Activated T-helper 1 cell treated with anti-CD3 and anti-CD28 coated beads, Interleukin-2, amount 50 U/mL, for 16 hours (primary cell): ENCODE results near the gene MBNL1.

Source experiments
- DNase-seq, 2 donors: peaks; one replicate each; pipeline ENCODE4 v3.0.0-alpha.2; 2020; ENCODE audit warnings: low read depth in 1 of 2, low spot score in 1 of 2

MBNL1 gene

DNA sequence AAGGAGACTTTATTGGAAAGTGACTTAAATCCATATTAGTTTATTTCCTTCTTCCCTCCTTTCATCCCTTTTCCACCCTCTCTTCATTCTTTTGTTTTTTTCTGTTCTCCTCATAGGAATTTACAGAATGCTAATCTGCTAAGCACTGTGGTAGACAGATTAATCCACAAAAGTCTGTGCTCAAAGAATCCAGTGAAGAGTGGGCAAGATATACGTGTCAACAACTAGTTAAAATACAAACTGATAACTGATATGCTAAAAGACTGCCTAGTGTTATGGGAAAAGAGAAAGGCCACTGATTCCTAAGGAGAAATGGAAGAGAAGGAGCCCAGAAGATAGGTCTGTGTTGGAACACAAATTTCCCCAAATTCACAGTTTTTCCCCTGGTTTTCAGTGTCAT, 202.2 kb downstream of the MBNL1 start:
- no peak for DNase-seq

GRCh38 chr3:152471814-152472671, 203.3 kb downstream of the MBNL1 start:
- DNase-seq, result peak; percentile 26 to 29

DNA sequence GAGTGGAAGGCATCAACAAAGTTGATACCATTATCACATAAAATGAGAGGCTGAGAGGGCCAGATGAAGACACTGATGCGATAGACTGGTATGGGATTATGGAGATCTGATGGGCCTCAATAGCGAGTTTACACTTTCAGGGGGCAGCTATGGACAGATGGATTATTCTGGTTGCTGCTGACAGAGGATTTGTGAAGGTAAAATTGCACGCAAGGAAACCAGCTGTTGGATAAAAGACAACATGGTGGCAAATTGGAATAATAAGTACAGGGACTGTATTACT, 203.9 kb downstream of the MBNL1 start:
- no peak for DNase-seq

GRCh38 chr3:152474585-152474984, 205.9 kb downstream of the MBNL1 start:
- DNase-seq, result no peak

DNA sequence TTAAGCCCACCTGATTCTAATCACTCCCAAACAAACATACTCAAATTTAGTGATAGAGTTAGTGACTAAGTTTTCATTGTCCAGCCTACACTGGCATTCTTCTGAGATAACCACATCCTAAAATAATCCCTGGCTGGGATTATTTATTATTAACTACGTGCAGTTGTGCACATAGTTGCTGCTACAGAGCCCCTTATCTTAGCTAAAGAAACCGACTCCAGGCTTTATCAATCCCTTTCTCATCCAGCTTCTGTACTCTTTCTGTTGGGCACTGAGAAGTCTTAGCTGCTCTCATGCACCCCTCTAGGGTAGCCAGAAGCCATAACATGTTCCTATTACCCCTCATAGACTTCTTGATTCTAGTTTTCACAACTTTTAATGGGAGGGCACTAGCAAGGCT, 208.7 kb downstream of the MBNL1 start:
- DNase-seq, result no peak

DNA sequence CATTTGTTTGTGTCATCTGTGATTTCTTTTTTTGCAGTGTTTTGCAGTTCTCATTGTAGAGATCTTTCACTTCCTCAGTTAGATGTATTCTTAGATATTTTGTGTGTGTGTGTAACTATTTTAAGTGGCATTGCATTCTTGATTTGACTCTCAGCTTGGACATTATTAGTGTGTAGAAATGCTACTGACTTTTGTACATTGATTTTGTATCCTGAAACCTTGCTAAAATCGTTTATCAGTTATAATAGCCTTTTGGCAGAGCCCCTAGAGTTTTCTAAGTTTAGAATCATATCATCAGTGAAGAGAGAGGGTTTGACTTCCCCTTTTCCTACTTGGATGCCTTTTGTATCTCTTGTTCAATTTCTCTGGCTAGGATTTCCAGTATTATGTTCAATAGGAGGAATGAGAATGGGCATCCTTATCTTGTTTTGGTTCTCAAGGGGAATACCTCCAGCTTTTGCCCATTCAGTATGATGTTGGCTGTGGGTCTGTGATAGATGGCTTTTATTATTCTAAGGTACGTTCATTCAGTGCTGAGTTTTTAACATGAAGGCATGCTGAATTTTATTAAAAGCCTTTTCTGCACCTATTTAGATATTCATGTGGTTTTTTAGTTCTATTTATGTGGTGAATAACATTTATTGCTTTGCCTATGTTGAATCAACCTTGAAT, 211.7 kb downstream of the MBNL1 start:
- DNase-seq, result no peak

- no peak for DNase-seq
These were observed 217.6 kb downstream of the MBNL1 start for GRCh38 chr3:152486364-152486763.

GRCh38 chr3:152488449-152488848, 219.7 kb downstream of the MBNL1 start:
- DNase-seq, result no peak

DNA sequence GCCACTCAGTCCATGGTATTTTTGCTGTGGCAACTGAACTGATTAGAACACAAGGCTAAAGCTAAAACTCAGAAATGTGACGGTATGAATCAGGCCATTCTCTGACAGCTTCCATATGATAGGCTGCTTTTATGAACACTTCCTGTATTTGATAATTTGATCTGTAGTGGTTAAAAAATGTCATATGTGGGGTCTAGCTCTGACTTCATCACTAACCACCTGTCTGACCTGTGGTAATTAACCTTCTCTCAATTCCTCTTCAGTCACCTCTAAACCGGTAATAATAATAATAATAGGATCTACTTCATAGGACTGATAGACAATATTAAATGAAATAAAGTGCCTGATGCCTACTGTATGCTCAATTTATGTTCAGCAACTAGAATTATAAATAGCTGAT, 223.2 kb downstream of the MBNL1 start:
- DNase-seq, result no peak

- DNase-seq, result no peak
These were observed 227.6 kb downstream of the MBNL1 start for GRCh38 chr3:152496286-152496685.

- DNase-seq, result no peak
These were observed 228.0 kb downstream of the MBNL1 start for GRCh38 chr3:152496716-152497115.

DNA sequence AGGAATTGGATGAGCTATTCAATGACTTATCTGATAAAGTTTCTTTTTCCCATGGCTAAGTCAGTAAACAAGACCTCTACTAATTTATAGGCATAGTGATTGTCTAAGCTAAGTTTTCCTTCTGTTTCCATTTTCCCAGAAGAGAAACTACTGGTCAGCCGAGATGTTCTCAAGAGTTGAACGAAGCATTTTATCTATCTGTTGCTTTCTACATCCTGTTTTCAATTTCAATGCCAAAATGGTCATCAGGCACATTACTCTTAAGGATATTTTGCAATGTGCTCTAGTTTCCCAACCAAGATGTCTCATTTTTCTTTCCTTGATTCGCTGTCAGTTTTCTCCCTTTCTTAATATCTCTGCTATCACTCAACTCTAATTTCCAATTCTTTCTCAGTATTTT, 228.7 kb downstream of the MBNL1 start:
- DNase-seq, result no peak

DNA sequence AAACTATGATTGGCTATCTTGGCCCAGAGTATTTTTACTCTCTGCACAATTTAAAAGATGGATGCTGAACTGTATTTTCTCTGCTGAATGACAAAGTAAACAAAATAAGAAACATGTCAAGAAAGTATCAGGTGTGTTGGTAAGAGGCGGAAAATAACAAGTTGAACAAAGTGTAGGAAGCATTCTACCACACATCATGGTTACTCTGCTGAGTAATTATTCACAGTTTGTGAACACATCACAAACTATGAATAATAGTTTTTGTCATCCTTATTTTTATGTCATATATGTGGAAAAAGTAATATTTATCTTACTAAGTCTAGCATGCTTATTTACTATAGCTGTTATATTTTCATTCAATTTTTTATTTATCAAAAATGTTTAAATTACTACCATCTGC, 229.2 kb downstream of the MBNL1 start:
- no peak for DNase-seq

GRCh38 chr3:152499791-152500385, 231.2 kb downstream of the MBNL1 start:
- DNase-seq, result no peak

- DNase-seq, result no peak
These were observed 237.2 kb downstream of the MBNL1 start for GRCh38 chr3:152505926-152506325.

- DNase-seq, result no peak
These were observed 240.0 kb downstream of the MBNL1 start for GRCh38 chr3:152508705-152509104.

GRCh38 chr3:152511904-152512303, 243.2 kb downstream of the MBNL1 start:
- DNase-seq, result no peak

- DNase-seq, result no peak
These were observed 244.7 kb downstream of the MBNL1 start for GRCh38 chr3:152513301-152513960.
